ENCODE data around the gene TMEM51. TPM values are rescaled to one million over a fixed set of nuclear protein-coding genes. Genes with fewer than 3 reads are reported as not detected.
A peak's percentile ranks its signal among the peaks of the same experiment; 100 is the strongest.

The TMEM51 gene
- total and polyA plus RNA-seq, 8 donors, result 18.2 to 42.1 (median 25.6) TPM

GRCh38 chr1:15156807-15157380 is 3.3 kb downstream of the TMEM51 start:
- FAIRE-seq, result no peak
- peak; percentile 63 to 83 (median 66) for DNase-seq
- peaks cover 28 to 62% (median 39%) of the 10 kb centered on the region in 3 donors for H3K4me1 ChIP-seq

GRCh38 chr1:15157524-15158399 is 4.2 kb downstream of the TMEM51 start:
- intact Hi-C loops (cut with DNase I), result loop anchor here in 1 of 3 donors (10.0 kb wide), 1 partner anchor 117 kb away; no protein-coding TSS in a partner anchor
- H3K36me3 ChIP-seq, result no peaks in the 10 kb centered on the region
- ATAC-seq (no peak), FAIRE-seq (no peak), DNase-seq (peak in 1 of 6 donors; percentile 13)
- peak overlapping the region; percentile 55 to 100 (median 97) for H3K27ac ChIP-seq
- no peaks in the 10 kb centered on the region for H3K27me3 ChIP-seq
- peak overlapping the region in 1 of 4 donors; percentile 97 for H3K4me3 ChIP-seq
- TF ChIP-seq CTCF (IDR thresholded peaks at IDR 0.05), result no peak
- H3K4me1 ChIP-seq, result peaks cover 29 to 62% (median 37%) of the 10 kb centered on the region in 3 donors
- H3K9me3 ChIP-seq, result no peaks in the 10 kb centered on the region
- WGBS, 2 donors, result 35 to 36% methylated on average over 17 of the region's 17 CpGs

More at GRCh38 chr1:15156807-15157380, 3.3 kb downstream of the TMEM51 start:
- no peak for TF ChIP-seq CTCF (IDR thresholded peaks at IDR 0.05)
- no peaks in the 10 kb centered on the region for H3K9me3 ChIP-seq
- intact Hi-C loops (cut with DNase I), result loop anchor here in 1 of 3 donors (10.0 kb wide), 1 partner anchor 118 kb away; no protein-coding TSS in a partner anchor
- H3K4me3 ChIP-seq, result peak overlapping the region in 2 of 4 donors; percentile 92 to 97
- no peaks in the 10 kb centered on the region for H3K27me3 ChIP-seq
- 25 to 31% methylated on average over 9 of the region's 9 CpGs for WGBS, 2 donors
- H3K27ac ChIP-seq, result peak overlapping the region; percentile 55 to 100 (median 97)
- H3K36me3 ChIP-seq, result no peaks in the 10 kb centered on the region
- peak in 3 of 4 donors; percentile 3 to 18 (median 17) for ATAC-seq

DNA sequence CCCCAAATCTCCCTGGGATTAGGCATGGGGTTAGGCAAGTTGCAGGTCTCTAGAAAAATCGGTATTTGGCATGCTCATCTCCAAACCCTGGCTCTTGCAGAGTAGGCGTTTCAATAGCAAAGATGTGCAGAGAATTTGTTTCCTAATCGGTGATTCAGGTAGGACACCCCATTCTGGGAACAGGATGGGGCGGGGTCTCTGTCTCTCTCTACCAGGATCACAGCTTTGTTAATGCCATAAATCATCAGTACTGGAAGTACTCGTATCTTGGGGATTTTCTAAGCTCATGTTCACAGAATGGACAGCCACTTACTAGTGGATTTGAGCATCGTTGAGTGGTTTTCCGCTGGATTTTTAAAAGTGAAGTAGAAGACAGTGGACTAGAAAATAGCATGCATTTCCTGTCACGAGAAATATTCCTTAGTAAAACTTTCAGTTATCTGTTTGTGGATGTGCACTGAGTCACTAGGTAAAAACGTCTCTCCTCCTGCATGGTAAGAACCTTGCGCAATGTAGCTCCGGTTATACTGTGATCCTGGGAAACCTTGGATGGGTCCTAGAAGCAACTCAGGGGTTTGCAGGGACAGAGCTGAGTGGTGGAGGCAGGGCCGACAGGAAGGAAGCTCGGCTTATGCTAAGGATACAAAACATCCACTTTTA is 5.1 kb downstream of the TMEM51 start:
- no peak for TF ChIP-seq CTCF (IDR thresholded peaks at IDR 0.05)
- intact Hi-C loops (cut with DNase I), result loop anchor here in 1 of 3 donors (10.0 kb wide), 1 partner anchor 116 kb away; no protein-coding TSS in a partner anchor
- WGBS, 2 donors, result 37 to 39% methylated on average over 13 of the region's 13 CpGs
- Histone ChIP-seq H3K27ac (peak overlapping the region in 3 of 4 donors; percentile 1 to 99 (median 95)), H3K4me1 (peaks cover 31 to 68% (median 37%) of the 10 kb centered on the region in 3 donors), H3K36me3 (no peaks in the 10 kb centered on the region), H3K4me3 (peak overlapping the region in 1 of 4 donors; percentile 7), H3K27me3 (no peaks in the 10 kb centered on the region), H3K9me3 (no peaks in the 10 kb centered on the region)
- FAIRE-seq (no peak), DNase-seq (no peak), ATAC-seq (no peak)

- WGBS, 2 donors, result 32 to 37% methylated on average over 7 of the region's 7 CpGs
- FAIRE-seq, result no peak
- Histone ChIP-seq H3K36me3 (no peaks in the 10 kb centered on the region), H3K4me3 (peak overlapping the region in 1 of 4 donors; percentile 7), H3K27me3 (no peaks in the 10 kb centered on the region), H3K9me3 (no peaks in the 10 kb centered on the region), H3K27ac (peak overlapping the region in 3 of 4 donors; percentile 1 to 99 (median 95)), H3K4me1 (peaks cover 31 to 68% (median 37%) of the 10 kb centered on the region in 3 donors)
- no peak for TF ChIP-seq CTCF (IDR thresholded peaks at IDR 0.05)
- intact Hi-C loops (cut with DNase I), result loop anchor here in 1 of 3 donors (10.0 kb wide), 1 partner anchor 116 kb away; no protein-coding TSS in a partner anchor
- DNase-seq, result no peak
- no peak for ATAC-seq
Measured at GRCh38 chr1:15159166-15159555, 5.6 kb downstream of the TMEM51 start.
